Endodermal cell (in vitro differentiated cells): Measurements from ENCODE around the gene NCBP3. TPM values are rescaled to one million over a fixed set of nuclear protein-coding genes. Genes with fewer than 3 reads are reported as not detected.

Experiments used
- DNase-seq: peaks from one replicate; pipeline ENCODE4 v3.0.0-alpha.2; 2017
- H3K27ac ChIP-seq: 2 replicates; pipeline ENCODE4 v1.5.1; 2013; ENCODE audit warnings: mild to moderate bottlenecking, low read depth, low read length, moderate library complexity
- H3K27me3 ChIP-seq: 2 replicates; pipeline ENCODE4 v1.6.1; 2013; ENCODE audit warnings: mild to moderate bottlenecking, low read length, moderate library complexity; ENCODE audit not compliant: insufficient read depth, control insufficient read depth, poor library complexity, severe bottlenecking
- H3K36me3 ChIP-seq: 2 replicates; pipeline ENCODE4 v1.7.0; 2013; ENCODE audit warnings: mild to moderate bottlenecking, low read length, moderate library complexity; ENCODE audit not compliant: control insufficient read depth, insufficient read depth
- H3K4me1 ChIP-seq: one replicate; pipeline ENCODE4 v1.7.0; 2013; ENCODE audit warnings: low read length; ENCODE audit not compliant: control insufficient read depth, insufficient read depth
- H3K4me3 ChIP-seq: 2 replicates; pipeline ENCODE4 v1.5.1; 2013; ENCODE audit warnings: mild to moderate bottlenecking, low read length, moderate library complexity
- H3K9ac ChIP-seq: 2 replicates; pipeline ENCODE4 v1.6.1; 2013; ENCODE audit warnings: mild to moderate bottlenecking, low read length, moderate library complexity; ENCODE audit not compliant: poor library complexity, severe bottlenecking; ENCODE audit errors: extremely low read depth
- H3K9me3 ChIP-seq: 2 replicates; pipeline ENCODE4 v1.6.1; 2013; ENCODE audit warnings: mild to moderate bottlenecking, low read length, moderate library complexity; ENCODE audit not compliant: control insufficient read depth
- H3K27ac Mint-ChIP-seq: 2 replicates; pipeline ENCODE4 v1.8.0; 2020; ENCODE audit warnings: mixed read lengths
- H3K27me3 Mint-ChIP-seq: 2 replicates; pipeline ENCODE4 v1.8.0; 2021; ENCODE audit warnings: mild to moderate bottlenecking, mixed read lengths; ENCODE audit not compliant: insufficient read depth
- H3K36me3 Mint-ChIP-seq: 2 replicates; pipeline ENCODE4 v1.8.0; 2020; ENCODE audit warnings: low read depth, mixed read lengths
- H3K4me1 Mint-ChIP-seq: 2 replicates; pipeline ENCODE4 v1.8.0; 2020; ENCODE audit warnings: mixed read lengths
- H3K4me3 Mint-ChIP-seq: 2 replicates; pipeline ENCODE4 v1.8.0; 2020; ENCODE audit warnings: mild to moderate bottlenecking, moderate library complexity, mixed read lengths
- H3K9me3 Mint-ChIP-seq: 2 replicates; pipeline ENCODE4 v1.8.0; 2020; ENCODE audit warnings: mild to moderate bottlenecking, mixed read lengths
- WGBS, 2 experiments: methylation state at CpG; one replicate each; pipeline versions ENCODE4 v1.1.5 to v1.1.7; 2013; ENCODE audit warnings: missing lambda C conversion rate in 2 of 2, mixed read lengths in 1 of 2; ENCODE audit not compliant: insufficient coverage in 1 of 2, insufficient read length in 1 of 2; 5-methylcytosine and 5-hydroxymethylcytosine counted together
- total RNA-seq, 2 donors: library from RNA; stranded (reverse); fragmentation: NEBNext Ultra II Directional in 1 of 2; extraction: Animal tissue kit (Norgen Biotek cat#: 25700) in 1 of 2; gene quantifications; 2 replicates in 1 of 2; 3 replicates in 1 of 2; pipeline ENCODE4 v1.2.1, GENCODE V29; 2021
- TF ChIP-seq, protein P1 (sequence below): fragments of 200-600 bp; sonication (generic); conservative IDR thresholded peaks from 2 replicates; pipeline ENCODE4 v1.5.0; 2021; ENCODE audit warnings: antibody characterized with exemption, mild to moderate bottlenecking

NCBP3 gene
- total RNA-seq, 2 donors from 2014 or later: 74.5 to 75.9 TPM

DNA sequence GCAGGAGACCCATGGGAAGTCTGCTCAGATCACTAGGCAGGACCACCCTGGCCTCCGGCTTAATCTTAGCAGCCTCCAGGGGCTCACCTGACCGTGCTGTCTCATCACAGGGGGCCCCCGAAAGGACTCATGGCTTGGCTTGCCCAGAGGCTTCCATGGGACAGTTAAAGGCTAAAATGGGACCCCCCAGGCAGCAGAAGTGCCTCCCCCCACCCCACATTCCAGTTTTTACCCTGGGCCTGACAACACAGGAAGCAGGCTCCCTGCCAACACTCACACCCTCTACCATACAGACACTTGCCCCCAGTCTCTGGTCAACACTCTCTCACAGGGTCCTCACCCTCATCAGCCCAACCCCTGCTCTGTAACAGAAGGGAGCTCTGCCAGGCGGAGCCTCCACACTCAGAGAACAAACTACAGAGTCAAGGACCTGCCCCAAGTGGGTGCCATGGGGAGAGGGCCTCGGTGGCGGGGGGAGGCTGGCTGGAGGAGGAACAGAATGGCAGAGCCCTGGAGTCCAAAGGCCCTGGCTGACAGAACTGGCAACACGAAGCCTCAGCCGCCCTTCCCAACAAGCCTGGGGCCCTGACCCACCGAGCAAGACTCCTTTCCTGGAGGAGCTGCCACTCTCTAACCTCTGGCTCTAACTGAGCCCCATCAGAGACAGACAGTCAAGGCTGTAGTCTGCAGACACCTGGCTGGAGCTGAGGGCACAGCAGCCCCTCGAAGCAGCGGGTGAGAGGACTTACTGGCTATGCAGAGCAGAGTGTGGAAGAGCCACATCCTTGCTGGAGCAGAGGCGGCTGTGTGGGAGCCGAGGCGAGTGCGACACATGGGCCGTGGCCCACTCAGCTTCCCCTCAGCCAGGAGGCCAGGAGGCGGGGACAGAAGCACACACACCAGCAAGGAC, 45.4 kb downstream of the NCBP3 start, which contains the start of gene ITGAE:
Gene ITGAE (minus strand): TSS at position 827 of the 910 bp plus-strand sequence. CDS start 44 bp downstream, at position 783.
- 92 to 94% methylated on average over 11 to 17 of the region's 17 CpGs for WGBS, 2 experiments
- Histone ChIP-seq H3K4me3 (no peak within 1 kb of the TSS), H3K4me1 (no peaks in the 10 kb centered on the region), H3K9ac (no peak within 1 kb of the TSS), H3K27me3 (no peaks in the 10 kb centered on the region), H3K27ac (no peak within 1 kb of the TSS), H3K9me3 (no peaks in the 10 kb centered on the region), H3K36me3 (no peaks in the 10 kb centered on the region)
- TF ChIP-seq, protein P1, sequence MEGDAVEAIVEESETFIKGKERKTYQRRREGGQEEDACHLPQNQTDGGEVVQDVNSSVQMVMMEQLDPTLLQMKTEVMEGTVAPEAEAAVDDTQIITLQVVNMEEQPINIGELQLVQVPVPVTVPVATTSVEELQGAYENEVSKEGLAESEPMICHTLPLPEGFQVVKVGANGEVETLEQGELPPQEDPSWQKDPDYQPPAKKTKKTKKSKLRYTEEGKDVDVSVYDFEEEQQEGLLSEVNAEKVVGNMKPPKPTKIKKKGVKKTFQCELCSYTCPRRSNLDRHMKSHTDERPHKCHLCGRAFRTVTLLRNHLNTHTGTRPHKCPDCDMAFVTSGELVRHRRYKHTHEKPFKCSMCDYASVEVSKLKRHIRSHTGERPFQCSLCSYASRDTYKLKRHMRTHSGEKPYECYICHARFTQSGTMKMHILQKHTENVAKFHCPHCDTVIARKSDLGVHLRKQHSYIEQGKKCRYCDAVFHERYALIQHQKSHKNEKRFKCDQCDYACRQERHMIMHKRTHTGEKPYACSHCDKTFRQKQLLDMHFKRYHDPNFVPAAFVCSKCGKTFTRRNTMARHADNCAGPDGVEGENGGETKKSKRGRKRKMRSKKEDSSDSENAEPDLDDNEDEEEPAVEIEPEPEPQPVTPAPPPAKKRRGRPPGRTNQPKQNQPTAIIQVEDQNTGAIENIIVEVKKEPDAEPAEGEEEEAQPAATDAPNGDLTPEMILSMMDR: no peak
- H3K27ac Mint-ChIP-seq: peak within 1 kb of the TSS; percentile 74
- H3K4me1 Mint-ChIP-seq: no peaks in the 10 kb centered on the region
- no peak for DNase-seq
- H3K9me3 Mint-ChIP-seq: no peaks in the 10 kb centered on the region
- no peak within 1 kb of the TSS for H3K4me3 Mint-ChIP-seq
- H3K27me3 Mint-ChIP-seq: no peaks in the 10 kb centered on the region
- peaks cover 24% of the 10 kb centered on the region for H3K36me3 Mint-ChIP-seq

DNA sequence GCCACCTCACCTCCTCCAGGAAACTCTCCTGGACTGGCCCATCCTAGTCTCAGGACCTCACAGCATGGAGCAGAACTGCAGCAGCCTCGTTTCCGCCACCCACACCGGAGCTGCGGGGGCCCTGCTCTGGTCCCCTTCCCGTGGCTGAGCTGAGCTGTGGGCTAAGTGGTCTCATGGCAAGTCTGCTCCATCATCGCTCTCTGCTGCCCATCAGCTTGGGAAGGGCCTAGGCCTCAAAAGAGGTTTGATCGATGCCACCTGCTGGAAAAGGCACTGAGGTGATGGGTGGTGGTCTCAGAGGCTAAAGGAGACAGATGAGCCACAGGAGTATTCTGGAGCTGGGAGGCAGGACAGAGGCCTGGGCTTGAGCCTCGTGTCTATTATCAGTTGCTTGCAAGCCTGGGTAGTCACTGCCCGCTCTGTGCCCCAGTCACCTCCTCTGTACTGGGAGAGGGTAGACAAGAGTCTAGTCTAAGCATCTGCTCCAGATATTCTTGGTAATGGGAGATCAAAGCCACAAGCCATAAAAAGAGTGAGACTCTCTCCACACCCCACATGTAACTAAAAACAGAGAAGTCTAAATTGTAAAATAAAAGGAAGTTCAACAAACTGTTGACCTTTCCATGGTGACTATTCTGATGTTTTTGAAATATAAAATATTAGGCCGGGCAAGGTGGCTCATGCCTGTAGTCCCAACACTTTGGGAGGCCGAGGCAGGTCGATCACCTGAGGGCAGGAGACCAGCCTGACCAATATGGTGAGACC, 46.7 kb downstream of the NCBP3 start:
- H3K27ac ChIP-seq: no peak overlapping the region
- 87 to 88% methylated on average over 11 to 12 of the region's 12 CpGs for WGBS, 2 experiments
- Mint-ChIP-seq H3K9me3 (no peaks in the 10 kb centered on the region), H3K36me3 (peaks cover 18% of the 10 kb centered on the region), H3K4me3 (no peak overlapping the region), H3K27me3 (no peaks in the 10 kb centered on the region), H3K27ac (peak overlapping the region; percentile 7), H3K4me1 (no peaks in the 10 kb centered on the region)
- H3K4me1 ChIP-seq: no peaks in the 10 kb centered on the region
- H3K36me3 ChIP-seq: no peaks in the 10 kb centered on the region
- H3K9me3 ChIP-seq: no peaks in the 10 kb centered on the region
- H3K27me3 ChIP-seq: no peaks in the 10 kb centered on the region
- TF ChIP-seq, protein P1: peak; percentile 60
- no peak overlapping the region for H3K9ac ChIP-seq
- DNase-seq: peak; percentile 78
- H3K4me3 ChIP-seq: no peak overlapping the region

GRCh38 chr17:3798273-3799180, 47.5 kb downstream of the NCBP3 start:
- Histone ChIP-seq H3K27me3 (no peaks in the 10 kb centered on the region), H3K4me1 (no peaks in the 10 kb centered on the region), H3K27ac (no peak overlapping the region), H3K36me3 (no peaks in the 10 kb centered on the region), H3K9me3 (no peaks in the 10 kb centered on the region), H3K4me3 (no peak overlapping the region), H3K9ac (no peak overlapping the region)
- Mint-ChIP-seq H3K4me1 (no peaks in the 10 kb centered on the region), H3K4me3 (no peak overlapping the region), H3K27me3 (no peaks in the 10 kb centered on the region), H3K27ac (no peak overlapping the region), H3K9me3 (no peaks in the 10 kb centered on the region), H3K36me3 (peaks cover 14% of the 10 kb centered on the region)
- 93 to 98% methylated on average over 8 to 15 of the region's 15 CpGs for WGBS, 2 experiments
- peak; percentile 47 for DNase-seq
- TF ChIP-seq, protein P1: no peak
